Measurements from ENCODE around the gene NFAT5.
A peak's percentile ranks its signal among the peaks of the same experiment; 100 is the strongest.

Gene NFAT5

DNA sequence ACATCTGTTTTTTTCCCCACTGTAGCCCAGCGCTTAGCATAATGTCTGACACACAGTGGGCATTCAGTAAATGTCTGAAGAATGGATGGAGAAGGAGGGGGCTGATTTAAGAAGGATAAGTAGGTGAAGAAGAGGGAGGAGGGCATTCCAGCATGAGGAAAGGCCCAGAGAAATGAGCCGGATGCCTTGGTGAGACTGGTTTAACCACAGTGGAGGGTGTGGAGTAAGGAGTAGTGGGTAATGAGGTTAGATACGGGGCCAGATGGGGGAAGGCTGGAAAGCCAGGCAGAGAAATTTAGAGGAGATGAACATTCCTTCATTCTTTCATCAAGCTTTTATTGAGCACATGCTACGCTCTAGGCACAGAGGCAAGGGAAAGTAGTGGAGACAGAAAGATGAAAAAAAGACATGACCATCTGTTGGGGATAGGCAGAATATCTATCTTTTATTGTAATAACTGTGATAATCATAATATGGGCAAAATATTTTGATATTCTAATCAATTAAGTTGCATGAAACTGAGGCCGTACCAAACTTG, 43.7 kb upstream of the NFAT5 start:
- Histone ChIP-seq H3K4me2 (ENCODE audit: low read length) (peak overlapping the region; percentile 23; the same call in 1 of the 2 replicates), H3K4me1 (ENCODE audit: low read length) (peaks cover 27% of the 10 kb centered on the region), H3K36me3 (replicated peaks; ENCODE audit: low read depth, low read length) (no peaks in the 10 kb centered on the region), H3K27ac (ENCODE audit: low read length) (no peak overlapping the region), H4K20me1 (ENCODE audit: insufficient read depth, low read length) (no peaks in the 10 kb centered on the region), H3K9me3 (ENCODE audit: insufficient read depth, low read length) (no peaks in the 10 kb centered on the region), H2AFZ (ENCODE audit: low read depth, low read length) (no peak overlapping the region), H3K79me2 (ENCODE audit: low read length) (no peaks in the 10 kb centered on the region), H3K27me3 (ENCODE audit: low read depth, low read length) (no peaks in the 10 kb centered on the region), H3K4me3 (ENCODE audit: low read length) (peak overlapping the region; percentile 21; the same call in 1 of the 2 replicates), H3K9ac (ENCODE audit: low read length) (no peak overlapping the region)
- no peak for TF ChIP-seq EZH2phosphoT487 (IDR thresholded peaks at IDR 0.05; ENCODE audit: low read depth)
- TF ChIP-seq, protein P1, sequence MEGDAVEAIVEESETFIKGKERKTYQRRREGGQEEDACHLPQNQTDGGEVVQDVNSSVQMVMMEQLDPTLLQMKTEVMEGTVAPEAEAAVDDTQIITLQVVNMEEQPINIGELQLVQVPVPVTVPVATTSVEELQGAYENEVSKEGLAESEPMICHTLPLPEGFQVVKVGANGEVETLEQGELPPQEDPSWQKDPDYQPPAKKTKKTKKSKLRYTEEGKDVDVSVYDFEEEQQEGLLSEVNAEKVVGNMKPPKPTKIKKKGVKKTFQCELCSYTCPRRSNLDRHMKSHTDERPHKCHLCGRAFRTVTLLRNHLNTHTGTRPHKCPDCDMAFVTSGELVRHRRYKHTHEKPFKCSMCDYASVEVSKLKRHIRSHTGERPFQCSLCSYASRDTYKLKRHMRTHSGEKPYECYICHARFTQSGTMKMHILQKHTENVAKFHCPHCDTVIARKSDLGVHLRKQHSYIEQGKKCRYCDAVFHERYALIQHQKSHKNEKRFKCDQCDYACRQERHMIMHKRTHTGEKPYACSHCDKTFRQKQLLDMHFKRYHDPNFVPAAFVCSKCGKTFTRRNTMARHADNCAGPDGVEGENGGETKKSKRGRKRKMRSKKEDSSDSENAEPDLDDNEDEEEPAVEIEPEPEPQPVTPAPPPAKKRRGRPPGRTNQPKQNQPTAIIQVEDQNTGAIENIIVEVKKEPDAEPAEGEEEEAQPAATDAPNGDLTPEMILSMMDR (IDR thresholded peaks at IDR 0.05; ENCODE audit: low read depth, low read length), result no peak

- H3K9ac ChIP-seq (ENCODE audit: low read length), result no peak overlapping the region
- H3K27me3 ChIP-seq (ENCODE audit: low read depth, low read length), result no peaks in the 10 kb centered on the region
- no peak overlapping the region for H3K27ac ChIP-seq (ENCODE audit: low read length)
- H3K4me3 ChIP-seq (ENCODE audit: low read length), result peak overlapping the region; percentile 21; the same call in 1 of the 2 replicates
- H3K36me3 ChIP-seq (replicated peaks; ENCODE audit: low read depth, low read length), result no peaks in the 10 kb centered on the region
- H3K79me2 ChIP-seq (ENCODE audit: low read length), result no peaks in the 10 kb centered on the region
- peaks cover 27% of the 10 kb centered on the region for H3K4me1 ChIP-seq (ENCODE audit: low read length)
- H2AFZ ChIP-seq (ENCODE audit: low read depth, low read length), result peak overlapping the region; percentile 35; the same call in 1 of the 2 replicates
- H3K4me2 ChIP-seq (ENCODE audit: low read length), result peak overlapping the region; percentile 23; the same call in 1 of the 2 replicates
- H4K20me1 ChIP-seq (ENCODE audit: insufficient read depth, low read length), result no peaks in the 10 kb centered on the region
- H3K9me3 ChIP-seq (ENCODE audit: insufficient read depth, low read length), result no peaks in the 10 kb centered on the region
- no peak for TF ChIP-seq EZH2phosphoT487 (IDR thresholded peaks at IDR 0.05; ENCODE audit: low read depth)
- TF ChIP-seq, protein P1 (IDR thresholded peaks at IDR 0.05; ENCODE audit: low read depth, low read length), result no peak
Measured at GRCh38 chr16:69522732-69523404, 42.9 kb upstream of the NFAT5 start.

DNA sequence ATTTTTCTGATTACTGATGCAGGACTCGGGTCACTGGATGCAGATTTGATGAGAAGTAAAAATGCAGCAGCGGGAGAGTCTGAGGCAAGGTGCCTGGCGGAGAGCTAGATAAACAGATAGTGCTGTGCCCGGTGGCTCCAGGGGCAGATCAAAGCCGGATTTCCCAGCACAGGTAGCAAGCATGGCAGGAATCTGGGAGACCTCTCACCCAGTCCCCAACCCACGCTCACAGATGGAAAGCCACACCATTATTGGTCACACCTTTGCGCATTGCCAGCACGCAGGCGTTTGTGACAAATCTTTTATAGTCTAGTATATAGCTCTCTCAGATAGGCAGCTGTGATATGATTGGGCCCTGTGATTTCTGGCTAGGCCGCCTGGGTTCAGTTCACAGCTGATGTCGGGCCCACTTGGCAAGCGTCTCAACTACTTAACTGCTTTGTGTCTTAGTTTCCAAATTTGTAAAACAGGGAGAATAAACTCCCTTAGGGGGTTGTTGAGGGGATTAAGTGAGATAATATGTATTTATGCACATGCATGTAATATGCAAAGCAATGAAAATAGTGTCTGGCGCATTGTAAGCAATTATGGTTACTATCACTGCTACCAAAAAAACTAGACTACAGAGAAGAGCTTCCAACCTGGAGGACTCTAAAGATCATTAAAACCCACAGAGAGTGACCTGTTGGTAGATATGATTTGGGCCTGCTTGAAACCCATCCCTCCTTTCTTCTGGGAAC, 42.0 kb upstream of the NFAT5 start:
- H3K4me2 ChIP-seq (ENCODE audit: low read length), result no peak overlapping the region
- H3K79me2 ChIP-seq (ENCODE audit: low read length), result no peaks in the 10 kb centered on the region
- no peaks in the 10 kb centered on the region for H4K20me1 ChIP-seq (ENCODE audit: insufficient read depth, low read length)
- H3K27me3 ChIP-seq (ENCODE audit: low read depth, low read length), result no peaks in the 10 kb centered on the region
- TF ChIP-seq EZH2phosphoT487 (IDR thresholded peaks at IDR 0.05; ENCODE audit: low read depth), result no peak
- TF ChIP-seq, protein P1 (IDR thresholded peaks at IDR 0.05; ENCODE audit: low read depth, low read length), result no peak
- no peak overlapping the region for H3K9ac ChIP-seq (ENCODE audit: low read length)
- no peaks in the 10 kb centered on the region for H3K9me3 ChIP-seq (ENCODE audit: insufficient read depth, low read length)
- H3K36me3 ChIP-seq (replicated peaks; ENCODE audit: low read depth, low read length), result no peaks in the 10 kb centered on the region
- H2AFZ ChIP-seq (ENCODE audit: low read depth, low read length), result no peak overlapping the region
- no peak overlapping the region for H3K27ac ChIP-seq (ENCODE audit: low read length)
- peaks cover 27% of the 10 kb centered on the region for H3K4me1 ChIP-seq (ENCODE audit: low read length)
- H3K4me3 ChIP-seq (ENCODE audit: low read length), result no peak overlapping the region
